Hematopoietic multipotent progenitor cell treated with erythropoietin and hydrocortisone succinate and interleukin-3 and kit ligand, for 8 days (in vitro differentiated cells): ENCODE results near the gene PRAMEF11.
A peak's percentile ranks its signal among the peaks of the same experiment; 100 is the strongest.
"Not testable (repeated sequence)": the region's sequence is repeated elsewhere in the genome, so short reads cannot be mapped to it uniquely, and the experiment has no call there.

Experiments
- DNase-seq: peaks from one replicate; pipeline ENCODE4 v3.0.0-alpha.2; 2015

The PRAMEF11 gene

GRCh38 chr1:12831310-12831709 lies at the start of gene PRAMEF11:
Gene PRAMEF11 (minus strand): TSS chr1:12831410. CDS start chr1:12828789, 2,621 bp downstream.
- DNase-seq, result not testable (repeated sequence)

- DNase-seq, result not testable (repeated sequence)
Measured at GRCh38 chr1:12878453-12878852, 47.2 kb upstream of the PRAMEF11 start.

DNA sequence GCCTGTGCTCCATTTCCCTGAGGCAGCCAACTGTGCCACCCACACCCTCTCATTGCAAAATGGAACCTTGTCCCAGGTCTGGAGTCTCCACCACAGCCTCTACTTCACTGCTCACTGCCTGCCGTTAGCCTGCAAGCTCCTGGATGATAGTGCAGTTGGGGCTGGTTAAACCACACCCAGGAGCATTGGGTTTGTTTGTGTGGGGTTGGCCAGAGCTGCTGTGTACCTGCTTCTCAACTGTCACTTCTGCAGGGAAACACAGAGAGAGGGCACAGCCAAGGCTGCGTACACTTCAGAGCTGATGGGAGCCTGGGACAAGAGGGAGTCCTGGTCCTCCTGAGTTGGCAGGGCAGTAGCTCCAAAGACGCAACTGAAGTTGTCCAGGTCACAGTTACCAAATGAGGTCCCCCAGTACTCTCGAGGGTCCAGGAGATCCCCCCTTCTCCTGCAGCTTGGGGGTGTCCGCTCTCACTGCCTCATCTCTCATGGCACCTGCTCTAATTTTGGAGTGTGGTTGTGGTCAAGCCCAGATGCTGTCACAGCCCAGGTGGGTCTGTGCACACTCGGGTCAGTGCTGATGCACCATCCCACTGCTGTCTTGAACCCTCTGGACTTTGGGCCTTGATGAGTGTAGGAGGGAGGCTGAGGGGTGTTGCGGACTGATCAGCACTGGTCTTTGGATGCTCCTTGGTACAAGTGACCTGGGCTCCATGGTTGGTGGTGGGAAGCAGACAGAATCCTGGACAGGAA lies 32.1 kb upstream of the PRAMEF11 start:
- not testable (repeated sequence) for DNase-seq

GRCh38 chr1:12856786-12857185 lies 25.6 kb upstream of the PRAMEF11 start, which contains the start of gene PRAMEF2:
Gene PRAMEF2 (plus strand): TSS chr1:12857086. CDS start chr1:12859010, 1,924 bp downstream.
- not testable (repeated sequence) for DNase-seq

DNA sequence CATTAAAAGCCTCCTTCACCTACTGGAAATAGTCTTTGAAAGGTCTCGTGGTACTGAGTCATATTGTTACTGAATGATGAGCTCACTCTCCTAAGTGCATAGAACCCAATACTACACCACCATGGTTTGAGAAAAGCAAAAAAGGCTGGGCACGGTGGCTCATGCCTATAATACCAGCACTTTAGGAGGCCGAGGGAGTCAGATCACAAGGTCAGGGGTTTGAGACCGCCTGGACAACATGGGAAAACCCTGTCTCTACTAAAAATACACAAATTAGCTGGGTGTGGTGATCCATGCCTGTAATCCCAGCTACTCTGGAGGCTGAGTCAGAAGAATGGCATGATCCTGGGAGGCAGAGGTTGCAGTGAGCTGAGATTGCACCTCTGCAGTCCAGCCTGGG lies 20.6 kb upstream of the PRAMEF11 start:
- DNase-seq, result no peak

GRCh38 chr1:12848620-12849019 lies 17.4 kb upstream of the PRAMEF11 start, which contains the start of gene HNRNPCL1:
Gene HNRNPCL1 (minus strand): TSS chr1:12848720. CDS start chr1:12848289, 431 bp downstream.
- not testable (repeated sequence) for DNase-seq

DNA sequence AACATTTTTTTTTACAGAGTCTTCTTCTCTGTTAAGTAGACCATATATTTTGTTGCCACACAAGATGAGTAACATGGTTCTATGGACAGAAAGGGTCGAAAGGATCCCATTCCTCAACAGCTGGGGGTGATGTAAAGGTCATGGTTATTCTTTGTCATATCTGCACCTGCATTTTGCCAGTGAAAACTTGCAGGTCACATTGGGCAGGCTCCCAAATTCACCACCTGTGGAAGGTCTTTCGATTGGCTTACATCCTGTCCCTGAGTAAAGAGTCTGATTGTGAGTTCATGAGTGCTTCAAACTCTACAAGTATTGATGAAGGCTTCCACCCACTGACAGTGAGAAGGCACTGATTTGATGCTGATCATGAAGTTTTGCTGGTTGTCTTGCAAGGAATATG lies 2.0 kb upstream of the PRAMEF11 start:
- not testable (repeated sequence) for DNase-seq

- DNase-seq, result not testable (repeated sequence)
Measured at GRCh38 chr1:12819061-12819460, 12.1 kb downstream of the PRAMEF11 start.

DNA sequence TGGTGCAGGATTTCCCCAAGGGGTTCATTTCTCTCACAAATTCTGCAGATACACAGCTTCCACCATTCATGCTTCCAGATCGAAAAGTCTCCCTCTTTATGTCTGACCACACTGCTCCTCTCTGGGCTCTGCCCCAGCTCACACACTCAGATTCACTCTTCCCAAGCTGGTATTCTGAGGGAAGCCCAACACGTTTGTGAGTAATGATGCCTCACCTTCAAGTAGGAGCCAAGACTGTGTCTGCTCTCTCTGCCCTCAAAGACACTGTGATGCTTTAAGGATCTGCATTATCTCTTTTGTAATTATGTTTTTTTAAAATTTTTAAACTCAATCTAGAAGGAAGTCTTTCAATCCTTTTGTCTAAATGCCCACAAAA lies 19.8 kb downstream of the PRAMEF11 start:
- DNase-seq, result no peak

- DNase-seq, result no peak
Measured at GRCh38 chr1:12810691-12811408, 20.4 kb downstream of the PRAMEF11 start.

DNA sequence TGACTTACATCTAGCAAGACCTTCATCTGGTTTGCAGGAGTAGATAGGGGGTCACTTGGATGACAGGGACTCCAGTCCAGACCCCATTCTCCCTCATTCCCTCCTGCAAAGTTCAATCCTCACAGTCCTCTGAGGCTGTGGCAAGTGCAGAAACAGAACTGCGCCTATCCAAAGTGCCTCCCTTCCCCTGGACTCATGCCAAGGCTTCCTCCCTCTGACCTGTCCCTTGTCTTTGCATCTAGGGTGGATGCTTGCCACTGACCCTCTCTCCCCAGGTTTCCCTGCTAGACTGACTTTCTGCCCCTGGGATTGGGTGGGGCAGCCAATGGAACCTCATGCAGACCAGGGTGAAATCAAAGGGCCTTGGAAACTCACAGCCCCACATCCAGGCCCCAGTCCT lies 21.3 kb downstream of the PRAMEF11 start:
- no peak for DNase-seq

DNA sequence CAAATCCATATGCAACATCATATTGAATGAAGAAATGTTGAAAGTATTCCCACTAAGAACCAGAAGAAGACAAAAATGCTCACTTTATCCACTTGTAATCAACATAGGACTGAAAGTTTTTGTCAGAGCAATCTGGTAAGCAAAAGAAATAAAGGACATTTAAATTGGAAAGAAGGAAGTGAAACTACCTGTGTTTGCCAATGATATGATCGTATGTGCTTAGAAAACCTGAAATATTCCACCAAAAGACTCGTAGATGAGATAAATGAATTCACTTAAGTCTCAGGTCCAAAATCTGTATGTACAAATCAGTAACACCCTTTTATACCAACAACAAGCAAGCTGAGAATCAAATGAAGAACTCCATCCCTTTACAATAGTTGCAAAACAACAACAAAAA lies 31.5 kb downstream of the PRAMEF11 start:
- no peak for DNase-seq

GRCh38 chr1:12798911-12799310 lies 32.3 kb downstream of the PRAMEF11 start:
- no peak for DNase-seq

- DNase-seq, result not testable (repeated sequence)
Measured at GRCh38 chr1:12791097-12791496, 40.1 kb downstream of the PRAMEF11 start, which contains the start of gene PRAMEF1. Gene PRAMEF1 (plus strand): TSS chr1:12791397. CDS start chr1:12793228, 1,831 bp downstream.

DNA sequence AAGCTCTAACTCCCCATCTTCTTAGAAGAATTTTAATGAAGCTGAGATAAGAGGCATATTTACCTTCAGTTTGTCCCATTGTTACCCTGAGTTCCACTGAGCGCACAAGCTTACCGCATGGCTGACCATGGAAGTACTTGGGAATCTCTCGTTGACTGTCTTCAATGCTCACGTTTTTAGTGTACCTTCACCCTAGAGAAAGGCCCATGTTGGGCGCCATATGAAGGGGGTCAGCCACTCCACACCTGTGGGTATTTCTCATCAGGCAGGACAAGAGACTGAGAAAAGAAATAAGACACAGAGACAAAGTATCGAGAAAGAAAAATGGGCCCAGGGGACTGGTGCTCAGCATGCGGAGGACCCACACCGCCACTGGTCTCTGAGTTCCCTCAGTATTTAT lies 46.5 kb downstream of the PRAMEF11 start:
- not testable (repeated sequence) for DNase-seq

- DNase-seq, result peak; percentile 50
Measured at GRCh38 chr1:12783783-12784182, 47.4 kb downstream of the PRAMEF11 start.

DNA sequence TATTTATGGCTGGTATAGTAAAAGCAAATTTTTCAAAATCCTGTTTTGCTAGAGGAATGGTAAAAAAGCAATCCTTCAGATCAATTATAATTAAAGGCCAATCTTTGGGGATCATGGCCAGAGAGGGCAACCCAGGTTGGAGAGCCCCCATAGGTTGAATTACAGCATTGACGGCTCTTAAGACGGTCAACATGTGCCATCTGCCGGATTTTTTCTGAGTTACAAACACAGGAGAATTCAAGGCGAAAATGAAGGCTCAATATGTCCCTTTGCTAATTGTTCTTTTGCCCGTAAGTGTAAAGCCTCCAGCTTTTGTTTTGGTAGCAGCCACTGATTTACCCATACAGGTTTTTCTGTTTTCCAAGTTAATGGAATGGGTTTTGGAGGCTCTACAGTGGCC lies 49.7 kb downstream of the PRAMEF11 start:
- DNase-seq, result not testable (repeated sequence)

DNA sequence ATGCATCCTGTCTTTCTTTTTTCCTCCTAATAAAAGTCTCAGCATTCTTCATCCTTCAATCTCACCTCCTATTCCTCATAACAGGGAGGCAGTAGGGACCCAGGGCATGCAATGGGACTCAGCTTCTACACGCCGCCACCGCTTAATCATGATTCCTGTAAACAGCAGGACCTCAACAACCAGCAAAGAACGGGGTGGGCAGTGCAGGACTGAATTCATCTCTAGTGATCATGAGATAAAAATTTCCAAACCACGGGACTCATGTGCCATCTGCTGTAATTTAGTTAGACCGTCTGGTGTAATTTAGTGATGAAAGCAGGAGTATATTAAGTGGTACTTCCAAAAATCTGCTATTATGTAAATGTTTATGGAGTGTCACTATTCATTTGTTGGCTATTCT lies 52.3 kb downstream of the PRAMEF11 start:
- DNase-seq, result no peak

DNA sequence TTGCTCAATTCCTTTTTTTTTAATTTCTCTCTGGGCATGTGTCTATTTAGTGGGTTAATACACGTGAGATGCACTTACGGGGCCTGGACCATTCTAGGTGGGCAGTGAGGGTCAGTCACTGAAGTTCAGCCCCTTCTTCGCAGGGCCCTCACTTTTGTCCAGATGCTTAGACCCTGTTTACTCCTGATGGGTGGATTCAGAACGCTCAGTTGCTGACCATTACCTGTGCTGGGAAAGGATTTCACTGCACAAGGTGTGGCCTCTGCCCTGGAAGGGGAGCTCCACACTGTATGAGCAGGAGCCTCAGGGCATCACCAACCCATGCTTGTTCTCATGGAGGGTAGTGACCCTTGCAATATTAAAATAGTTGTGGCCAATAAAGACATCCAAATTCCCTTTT lies 53.1 kb downstream of the PRAMEF11 start:
- DNase-seq, result no peak

GRCh38 chr1:12776801-12777557 lies 54.2 kb downstream of the PRAMEF11 start:
- no peak for DNase-seq

- no peak for DNase-seq
Measured at GRCh38 chr1:12775443-12775842, 55.8 kb downstream of the PRAMEF11 start.

DNA sequence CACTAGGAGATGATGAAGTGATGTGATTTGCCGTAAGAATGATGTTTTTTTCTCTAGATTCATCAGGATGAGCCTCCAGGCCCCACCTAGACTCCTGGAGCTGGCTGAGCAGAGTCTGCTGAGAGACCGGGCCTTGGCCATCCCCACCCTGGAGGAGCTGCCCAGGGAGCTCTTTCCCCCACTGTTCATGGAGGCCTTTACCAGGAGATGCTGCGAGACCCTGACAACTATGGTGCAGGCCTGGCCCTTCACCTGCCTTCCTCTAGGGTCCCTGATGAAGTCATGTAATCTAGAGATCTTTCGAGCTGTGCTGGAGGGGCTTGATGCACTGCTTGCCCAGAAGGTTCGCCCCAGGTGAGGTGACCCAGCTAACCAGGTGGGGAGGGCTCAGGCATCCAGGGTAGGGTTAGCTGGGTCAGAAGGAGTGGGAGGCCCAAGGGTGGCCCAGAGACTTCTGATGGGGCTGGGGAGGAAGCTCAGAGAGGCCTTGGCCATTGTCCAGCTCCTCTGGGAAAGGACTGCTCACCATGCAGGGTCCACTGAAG lies 56.3 kb downstream of the PRAMEF11 start:
- no peak for DNase-seq
